ENCODE measurements around the gene SNX19.
"Not testable (repeated sequence)": the region's sequence is repeated elsewhere in the genome, so short reads cannot be mapped to it uniquely, and the experiment has no call there.

The SNX19 gene

DNA sequence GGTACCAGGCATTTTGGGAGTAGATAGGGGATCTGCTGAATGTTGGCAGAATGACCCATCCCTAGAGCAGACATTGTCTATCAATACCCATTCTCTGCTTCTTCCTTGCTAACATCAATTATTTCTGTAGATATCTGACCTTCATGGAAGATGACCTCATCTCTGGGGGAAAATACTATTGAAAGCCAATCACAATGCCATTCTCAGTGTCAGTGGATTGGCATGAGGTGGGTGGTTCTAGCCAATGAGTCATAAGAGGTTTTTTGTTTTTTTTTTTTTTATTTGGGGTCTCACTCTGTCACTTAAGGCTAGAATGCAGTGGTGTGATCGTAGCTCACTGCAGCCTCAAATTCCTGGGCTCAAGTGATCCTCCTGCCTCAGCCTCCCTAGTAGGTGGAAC is 42.5 kb downstream of the SNX19 start:
- DNase-seq (ENCODE audit: low read depth in 2 of 2), result no peak

DNA sequence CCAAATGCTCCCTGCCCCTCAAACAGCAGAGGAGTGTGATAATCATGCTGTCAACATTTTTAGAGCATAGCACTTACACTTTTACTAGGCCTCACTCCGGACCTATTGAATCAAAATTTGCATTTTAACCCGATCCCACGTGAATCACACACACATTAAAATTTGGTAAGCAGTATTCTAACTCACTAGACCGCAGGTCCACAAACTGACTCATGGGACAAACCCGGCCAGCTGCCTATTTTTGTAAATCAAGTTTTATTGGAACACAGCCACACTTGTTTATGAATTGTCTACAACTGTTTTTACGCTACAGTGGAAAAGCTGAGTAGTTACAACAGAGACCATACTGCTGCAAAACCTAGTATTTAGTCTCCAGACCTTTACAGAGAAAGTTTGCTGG is 43.3 kb downstream of the SNX19 start:
- DNase-seq (ENCODE audit: low read depth in 2 of 2), result no peak

DNA sequence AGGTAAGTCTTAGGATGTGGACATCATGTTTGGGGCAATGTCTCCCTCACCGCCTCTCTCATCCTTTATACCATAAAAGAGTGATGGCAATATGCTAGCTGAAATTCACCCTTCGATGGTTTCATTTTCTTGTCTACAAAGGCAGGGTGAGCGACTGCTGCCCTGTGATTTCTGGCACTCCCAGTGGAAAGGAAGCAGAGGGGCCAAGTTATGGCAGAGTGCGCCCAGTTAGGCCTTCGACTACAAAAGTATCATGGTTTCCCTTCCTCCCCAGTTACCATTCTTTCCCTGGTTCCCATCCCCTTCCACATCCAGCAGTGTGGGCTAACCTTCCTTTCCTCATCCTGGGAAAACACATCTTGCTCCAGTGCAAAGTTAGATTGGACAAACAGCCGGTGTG is 43.8 kb downstream of the SNX19 start:
- DNase-seq (ENCODE audit: low read depth in 2 of 2), result no peak

DNA sequence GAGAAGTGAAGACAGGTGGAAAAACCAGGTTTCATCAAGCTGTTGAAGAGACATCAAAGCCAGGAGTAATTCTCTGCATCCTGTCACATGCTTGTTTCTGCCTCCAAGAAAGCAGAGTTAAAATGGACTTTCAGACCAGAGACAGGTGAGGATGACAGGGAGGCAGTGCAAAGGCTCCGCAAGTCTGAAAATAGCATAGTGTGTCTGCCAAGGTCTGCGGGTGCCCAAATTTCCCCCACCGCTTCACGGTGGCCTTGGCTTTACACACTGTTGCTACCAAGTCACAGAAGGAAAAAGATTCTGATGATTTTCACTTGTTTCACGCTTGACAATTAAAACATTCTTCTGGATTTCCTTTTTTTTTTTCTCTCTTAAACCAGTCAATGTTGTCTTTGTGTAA is 44.2 kb downstream of the SNX19 start:
- DNase-seq (ENCODE audit: low read depth in 2 of 2), result no peak

DNA sequence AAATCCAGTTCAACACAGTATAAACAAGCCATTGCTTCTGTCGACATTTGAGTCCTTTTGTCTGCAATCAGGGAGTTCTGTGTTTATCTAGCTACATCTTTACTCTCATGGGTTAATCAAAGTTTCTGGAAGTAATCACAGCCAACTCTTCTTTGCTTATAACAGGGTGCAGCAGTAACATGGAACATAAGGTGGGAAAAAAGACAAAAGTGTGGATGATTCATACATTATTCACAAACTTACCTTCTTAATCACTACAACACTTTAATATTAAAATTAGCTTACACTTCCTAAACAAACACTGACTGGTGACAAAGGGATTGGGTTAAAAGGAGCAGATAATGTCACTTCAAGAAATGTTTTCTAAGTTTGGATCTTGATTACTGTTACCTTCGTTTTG is 44.7 kb downstream of the SNX19 start:
- DNase-seq (ENCODE audit: low read depth in 2 of 2), result no peak

DNA sequence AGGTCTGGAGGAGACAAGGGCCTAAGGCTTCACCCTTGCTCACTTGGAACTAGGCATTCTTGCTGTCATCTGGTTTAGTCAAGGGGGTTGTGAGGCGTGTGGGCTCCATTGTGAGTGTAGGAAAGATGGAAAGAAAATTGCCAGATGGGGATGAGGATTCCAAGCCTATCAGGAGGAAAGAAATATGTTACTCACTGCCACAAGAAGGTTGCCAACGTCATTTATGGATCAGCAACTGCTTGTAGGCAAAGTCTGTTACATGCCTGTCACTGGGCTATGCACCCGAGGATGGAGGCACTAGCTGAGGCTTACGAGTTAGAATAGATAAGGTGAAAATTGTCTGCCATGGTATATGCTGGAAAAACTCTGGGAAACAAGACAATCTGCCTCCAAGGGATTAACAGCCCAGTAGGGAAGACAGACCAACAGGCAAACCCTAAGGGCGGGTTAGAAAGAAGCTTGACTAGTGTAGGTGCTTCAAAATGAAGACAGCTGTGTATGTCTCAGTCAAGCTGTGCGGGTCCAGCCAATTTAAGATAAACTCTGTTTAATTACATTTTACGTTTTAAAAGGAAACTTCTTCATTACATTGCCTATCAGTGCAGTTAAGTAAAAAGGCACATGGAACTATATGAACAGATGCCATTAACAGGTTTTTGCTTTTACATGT is 47.4 kb downstream of the SNX19 start:
- no peak for DNase-seq (ENCODE audit: low read depth in 2 of 2)

DNA sequence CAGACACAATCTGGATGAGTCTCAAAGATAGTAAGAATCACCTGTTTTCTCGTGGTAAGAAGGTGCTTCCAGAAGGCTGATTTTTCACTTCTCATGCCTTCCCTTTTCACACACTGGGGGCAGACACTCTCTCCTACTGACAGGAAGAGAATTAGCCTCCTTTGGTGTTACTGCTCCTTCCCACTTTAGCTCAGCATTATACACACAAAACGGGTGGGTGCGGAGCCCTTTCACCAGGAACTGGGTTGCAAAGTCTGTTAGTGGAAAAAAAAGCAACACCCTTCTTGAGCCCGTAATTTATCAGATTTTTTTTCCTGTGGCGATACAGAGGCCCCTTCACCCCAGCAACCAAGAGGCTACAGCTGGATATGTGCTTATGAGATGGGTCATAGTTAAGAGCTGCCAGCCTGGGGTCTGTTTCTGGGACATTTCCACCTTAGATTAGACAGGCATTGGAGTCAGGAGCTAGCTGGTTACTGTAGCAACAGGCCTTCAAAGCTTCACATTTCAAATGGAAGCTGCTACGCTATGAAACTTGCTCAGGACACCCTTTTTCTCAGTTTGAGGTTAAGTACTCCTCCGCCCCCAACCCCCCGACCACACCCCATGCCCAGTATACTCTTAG is 48.1 kb downstream of the SNX19 start:
- no peak for DNase-seq (ENCODE audit: low read depth in 2 of 2)

DNA sequence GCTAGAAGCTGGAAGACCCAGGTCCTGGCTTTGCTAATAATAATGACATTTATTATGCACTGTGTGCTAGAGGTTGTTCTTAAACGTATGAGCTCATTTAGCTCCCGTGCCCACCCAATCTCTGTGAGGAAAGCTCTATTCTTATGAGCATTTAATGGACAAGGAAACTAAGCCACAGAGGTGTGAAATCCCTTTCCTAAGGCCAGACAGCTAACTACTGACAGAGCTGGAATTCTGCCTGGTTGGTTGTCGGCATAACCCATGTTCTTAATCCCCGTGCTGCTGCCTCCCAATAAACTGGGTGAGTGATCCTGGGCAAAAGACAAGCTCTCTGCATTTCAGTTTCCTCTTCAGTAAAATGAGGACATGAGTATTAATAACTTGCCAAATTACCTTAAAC is 49.4 kb downstream of the SNX19 start:
- DNase-seq (ENCODE audit: low read depth in 2 of 2), result no peak

DNA sequence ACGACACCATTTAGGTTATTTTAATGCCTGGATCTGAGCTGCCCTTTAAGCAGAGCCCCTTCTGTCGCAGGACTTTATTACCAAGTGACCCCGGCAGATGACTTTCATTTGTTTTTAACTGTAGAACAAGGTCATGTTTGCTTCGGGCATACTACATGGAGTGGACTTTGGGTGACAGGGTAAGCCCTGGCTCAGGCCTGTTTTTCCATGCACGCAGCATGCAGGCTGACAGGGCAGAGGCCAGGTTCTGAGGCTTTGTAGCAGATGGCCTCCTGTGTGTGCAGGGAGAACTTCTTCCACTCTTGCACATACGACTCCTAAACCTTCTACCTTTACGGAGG is 50.5 kb downstream of the SNX19 start:
- DNase-seq (ENCODE audit: low read depth in 2 of 2), result no peak

DNA sequence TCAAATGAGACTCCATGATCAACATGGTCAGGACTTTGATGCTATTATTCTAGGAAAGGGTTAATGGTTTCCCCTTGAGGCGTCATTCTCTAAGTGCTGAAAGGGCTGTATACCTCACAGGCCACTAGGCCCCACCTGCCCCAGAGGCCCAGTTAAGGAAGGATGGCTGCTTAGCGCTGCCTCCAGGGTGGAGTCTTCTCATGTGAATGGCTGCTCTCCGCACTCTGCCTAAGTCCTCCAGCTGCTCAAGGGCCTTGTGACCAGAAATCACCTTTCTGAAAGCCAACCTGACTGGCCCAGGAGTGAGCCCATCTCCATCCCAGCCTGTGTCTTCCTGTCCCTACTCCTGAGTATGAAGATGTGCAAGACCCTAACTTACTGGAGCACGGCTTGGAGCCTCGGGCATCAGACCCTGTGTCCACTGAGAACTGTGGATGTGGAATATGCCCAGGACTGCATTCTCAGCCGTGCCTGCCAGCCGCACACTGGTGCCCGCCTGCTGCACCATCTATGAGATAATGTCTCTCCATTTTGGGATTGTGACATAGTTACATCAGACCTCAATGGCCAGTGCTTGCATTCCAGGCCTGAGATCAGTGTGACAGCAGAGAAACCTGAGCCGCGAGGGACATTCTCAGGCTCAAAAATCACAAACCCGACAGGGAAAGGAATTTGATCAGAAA is 51.0 kb downstream of the SNX19 start:
- no peak for DNase-seq (ENCODE audit: low read depth in 2 of 2)

DNA sequence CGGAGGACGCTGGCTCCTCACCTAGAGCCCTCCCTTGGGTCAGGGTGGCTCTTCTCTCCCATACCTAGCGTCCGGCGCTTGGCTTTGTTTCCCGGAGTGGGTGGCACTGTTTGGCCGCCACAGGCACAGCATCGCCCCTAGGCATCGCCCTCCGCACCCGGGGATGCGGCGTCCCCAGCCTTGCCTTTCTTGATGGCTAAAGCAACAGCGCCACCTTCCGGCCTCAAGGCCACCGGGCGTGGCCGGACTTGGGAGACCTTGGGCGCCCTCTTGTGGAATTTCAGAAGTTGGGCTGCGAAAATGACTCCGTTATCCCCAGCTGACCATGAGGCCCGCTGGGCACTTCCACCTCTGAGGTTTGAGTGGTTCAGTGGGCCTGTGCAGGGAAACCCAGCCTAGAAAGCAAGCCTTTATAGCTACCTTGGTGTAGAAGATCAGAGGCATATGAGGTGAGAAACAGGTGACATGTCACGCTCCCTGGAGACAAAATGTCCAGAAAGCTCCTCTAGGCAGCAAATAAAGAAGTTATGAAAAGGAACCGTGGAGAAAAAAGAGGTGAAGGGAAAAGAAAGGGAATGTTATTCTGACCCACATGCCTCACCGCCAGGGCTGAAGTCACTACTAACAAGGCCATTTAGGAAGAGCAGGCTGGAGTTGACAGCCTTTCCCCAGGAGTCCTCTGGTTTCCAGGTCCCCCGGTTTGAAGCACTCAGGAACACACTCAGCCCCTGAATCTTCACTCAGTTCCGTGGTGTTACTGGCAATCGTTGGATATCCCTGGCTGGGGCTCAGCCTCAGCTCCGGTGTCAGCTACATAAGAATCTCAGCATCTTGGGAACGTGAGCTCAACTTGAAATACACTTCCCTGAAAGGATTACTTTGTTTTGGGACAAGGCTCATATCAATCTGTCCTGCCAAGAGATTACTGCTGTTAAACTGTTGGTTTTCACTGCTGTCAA is 54.1 kb downstream of the SNX19 start:
- peak; percentile 69 to 72 for DNase-seq (ENCODE audit: low read depth in 2 of 2)

DNA sequence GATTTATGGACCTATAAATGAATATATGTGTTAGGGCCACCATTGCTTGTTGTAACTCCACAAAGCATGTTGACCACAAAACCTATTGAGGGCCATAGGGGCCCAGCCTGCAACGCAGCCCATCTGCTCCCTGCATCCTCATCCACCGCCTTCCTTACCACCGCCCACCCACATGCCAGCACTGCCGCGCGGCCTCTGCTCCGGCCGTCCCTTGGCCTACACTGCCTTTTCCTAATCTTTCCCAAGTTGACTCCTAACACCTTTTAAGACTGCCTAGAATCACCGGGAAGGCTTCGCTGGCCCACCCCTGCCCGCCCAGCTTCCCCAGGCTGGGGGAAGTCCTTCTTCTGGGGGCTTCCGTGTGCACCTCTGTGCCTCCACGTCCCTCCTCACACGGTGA is 55.0 kb downstream of the SNX19 start:
- DNase-seq (ENCODE audit: low read depth in 2 of 2), result no peak

DNA sequence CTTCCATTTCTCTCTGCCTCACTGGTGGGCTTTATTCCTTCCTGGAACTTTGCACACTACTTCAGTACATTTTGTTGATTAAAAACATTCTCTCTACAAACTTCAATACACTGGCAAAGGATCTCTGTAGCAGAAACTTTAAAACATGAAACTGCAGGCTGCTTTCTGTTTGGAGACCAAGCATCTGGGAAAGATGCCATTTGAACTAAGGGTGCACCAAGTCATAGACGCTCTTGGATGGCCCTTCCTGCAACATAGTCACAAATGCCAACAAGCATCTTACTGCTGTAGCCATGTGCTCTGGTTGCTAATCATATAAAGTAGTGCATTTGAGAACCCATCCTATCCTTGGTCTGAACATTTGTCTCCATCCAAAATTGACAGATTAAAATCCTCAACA is 56.4 kb downstream of the SNX19 start:
- no peak for DNase-seq (ENCODE audit: low read depth in 2 of 2)

DNA sequence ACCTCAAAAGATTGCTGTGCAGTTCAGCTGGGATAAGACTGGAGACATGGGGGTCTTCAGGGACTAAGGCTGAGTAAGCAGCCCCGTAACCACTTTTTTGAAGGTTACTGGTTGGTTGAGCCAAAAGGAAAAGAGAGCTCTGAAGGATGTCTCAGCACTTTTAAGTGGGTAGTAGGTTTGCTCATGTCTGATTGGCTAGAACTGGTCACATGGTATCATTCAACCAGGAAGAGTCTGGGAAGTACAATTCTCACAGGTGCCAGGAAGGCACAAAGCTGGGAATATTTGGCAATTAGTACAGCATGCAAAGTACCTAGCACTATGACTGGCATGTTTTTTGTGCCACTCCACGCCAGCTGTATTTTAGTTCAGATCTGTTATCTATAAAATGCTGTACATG is 58.1 kb downstream of the SNX19 start:
- no peak for DNase-seq (ENCODE audit: low read depth in 2 of 2)

DNA sequence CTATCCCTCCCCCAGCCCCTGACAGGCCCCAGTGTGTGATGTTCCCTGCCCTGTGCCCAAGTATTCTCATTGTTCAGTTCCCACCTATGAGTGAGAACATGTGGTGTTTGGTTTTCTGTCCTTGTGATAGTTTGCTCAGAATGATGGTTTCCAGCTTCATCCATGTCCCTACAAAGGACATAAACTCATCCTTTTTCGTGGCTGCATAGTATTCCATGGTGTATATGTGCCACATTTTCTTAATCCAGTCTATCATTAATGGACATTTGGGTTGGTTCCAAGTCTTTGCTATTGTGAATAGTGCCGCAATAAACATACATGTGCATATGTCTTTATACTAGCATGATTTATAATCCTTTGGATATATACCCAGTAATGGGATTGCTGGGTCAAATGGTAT is 60.6 kb downstream of the SNX19 start:
- not testable (repeated sequence) for DNase-seq (ENCODE audit: low read depth in 2 of 2)

DNA sequence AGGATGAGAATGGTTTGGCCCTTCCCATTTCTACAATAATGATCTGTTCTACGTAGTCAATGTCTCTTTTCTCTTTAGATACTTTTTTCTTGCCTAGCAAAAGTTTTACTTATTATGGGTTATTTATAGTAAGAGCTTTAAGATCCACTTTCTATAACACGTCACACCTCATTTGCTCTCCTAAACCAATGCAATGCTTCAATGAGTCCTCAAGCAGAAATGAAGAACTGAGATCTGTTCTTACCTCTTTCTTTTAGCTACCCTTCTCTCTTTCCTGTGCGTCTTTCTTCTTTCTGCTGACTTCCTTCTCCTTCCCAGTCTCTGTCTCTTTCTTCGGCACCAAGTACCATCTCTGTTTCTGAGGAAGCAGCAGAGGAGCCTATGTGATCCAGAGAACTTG is 61.8 kb downstream of the SNX19 start:
- no peak for DNase-seq (ENCODE audit: low read depth in 2 of 2)

DNA sequence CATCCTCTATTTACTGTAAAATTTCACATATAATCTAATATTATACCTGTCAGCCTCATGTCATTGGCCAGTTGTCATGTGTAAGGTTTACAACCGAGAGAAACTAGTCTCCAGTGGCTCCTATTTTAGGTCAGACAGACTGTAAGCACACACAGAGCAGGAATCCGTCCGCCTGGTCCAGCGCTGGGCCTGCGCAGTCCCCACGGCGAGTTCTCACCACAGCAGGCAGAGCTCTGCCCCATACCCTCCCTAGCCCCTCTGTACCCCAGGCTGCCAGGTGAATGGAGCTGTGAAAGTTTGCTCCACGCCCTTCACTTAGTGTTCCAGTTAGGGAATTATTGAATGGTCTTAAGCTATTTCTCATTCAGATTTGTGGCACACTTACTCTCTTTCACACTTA is 63.7 kb downstream of the SNX19 start:
- no peak for DNase-seq (ENCODE audit: low read depth in 2 of 2)

DNA sequence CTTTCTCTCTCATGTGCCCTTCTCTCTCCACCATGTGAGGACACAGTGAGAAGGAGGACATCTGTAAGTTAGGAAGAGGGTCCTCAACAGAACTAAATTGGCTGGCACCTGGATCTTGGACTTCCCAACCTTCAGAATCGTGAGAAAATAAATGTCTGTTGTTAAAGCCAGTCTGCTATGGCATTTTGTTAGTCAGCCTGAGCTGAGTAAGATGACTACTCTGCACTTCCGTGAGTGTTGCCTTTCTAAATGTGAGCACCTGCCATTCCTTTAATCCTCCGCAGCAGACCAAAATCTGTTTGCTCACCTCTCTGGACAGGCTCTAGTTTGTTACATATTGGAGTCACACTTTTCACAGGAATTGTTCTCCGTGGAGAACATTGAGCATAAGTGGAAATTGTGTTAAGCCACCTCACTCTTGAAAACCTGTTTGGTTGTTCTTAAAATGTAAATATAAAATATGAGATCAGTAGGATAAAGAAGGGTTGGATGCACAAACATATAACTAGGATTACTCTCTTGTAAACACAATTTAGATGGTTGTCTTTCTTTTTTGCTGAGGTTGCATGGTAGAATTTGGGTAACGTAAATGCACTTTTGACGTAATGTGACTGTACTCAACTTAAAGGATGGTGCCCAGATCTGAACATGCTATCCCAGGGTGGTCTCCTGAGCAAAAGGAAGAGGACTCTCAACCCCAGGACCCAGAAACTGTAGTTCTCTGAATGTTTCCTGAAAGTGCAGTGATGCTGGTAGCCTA is 65.9 kb downstream of the SNX19 start:
- no peak for DNase-seq (ENCODE audit: low read depth in 2 of 2)

DNA sequence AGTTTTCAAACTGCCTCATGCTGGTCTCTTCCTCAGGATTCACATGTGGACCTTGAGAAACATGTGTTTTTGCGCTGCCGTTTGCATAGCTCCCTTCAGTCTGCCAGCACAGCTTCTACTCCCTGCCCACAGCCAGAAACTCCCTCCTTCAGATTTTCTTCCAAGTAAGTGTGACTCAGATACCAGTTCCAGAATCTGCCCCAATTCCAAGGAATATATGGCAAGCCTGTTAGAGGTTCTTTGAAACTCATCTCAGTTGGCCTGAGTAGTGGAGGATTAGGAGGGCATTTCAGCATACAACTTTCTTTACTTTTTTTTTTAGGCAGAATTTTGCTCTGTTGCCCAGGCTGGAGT is 67.1 kb downstream of the SNX19 start:
- no peak for DNase-seq (ENCODE audit: low read depth in 2 of 2)

DNA sequence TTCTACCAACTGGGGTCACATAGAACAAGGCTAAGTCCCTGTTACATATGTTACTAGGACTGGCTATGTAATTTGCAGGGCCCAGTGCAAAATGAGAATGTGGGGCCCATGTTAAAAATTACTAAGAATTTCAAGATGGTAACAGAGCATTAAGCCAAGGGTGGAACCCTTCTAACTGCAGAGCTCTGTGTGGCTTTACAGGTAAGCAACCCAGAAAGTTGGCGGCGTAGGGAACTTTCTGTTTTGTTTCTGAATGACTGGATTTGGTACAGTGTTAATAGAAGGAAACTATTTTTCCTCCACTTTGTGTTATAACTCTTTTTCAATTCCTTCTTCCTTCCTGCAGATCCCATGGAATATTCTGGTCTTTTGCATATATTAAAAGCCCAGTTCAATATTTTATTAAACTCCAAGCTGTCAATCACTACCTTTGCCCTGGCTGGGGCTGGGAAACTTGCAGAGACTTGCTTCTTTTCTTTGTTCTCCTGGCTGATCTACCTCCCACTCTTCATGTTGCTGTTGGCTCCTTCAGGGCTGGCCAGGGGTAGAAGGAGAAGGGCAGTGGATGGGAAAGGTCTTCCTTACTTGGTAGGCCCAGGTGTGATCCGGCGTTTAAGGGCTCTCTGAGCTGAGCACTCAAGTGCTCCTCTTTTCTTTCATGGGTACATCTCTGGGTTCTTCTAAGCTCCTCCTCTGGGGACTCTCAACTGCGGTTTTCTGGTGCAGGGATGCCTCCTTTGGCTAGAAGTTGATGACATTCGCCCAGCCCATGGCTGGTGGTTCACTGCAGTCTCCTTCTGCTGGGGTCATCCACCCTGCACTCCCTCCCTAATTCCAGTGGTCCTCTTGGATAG is 67.7 kb downstream of the SNX19 start:
- no peak for DNase-seq (ENCODE audit: low read depth in 2 of 2)

DNA sequence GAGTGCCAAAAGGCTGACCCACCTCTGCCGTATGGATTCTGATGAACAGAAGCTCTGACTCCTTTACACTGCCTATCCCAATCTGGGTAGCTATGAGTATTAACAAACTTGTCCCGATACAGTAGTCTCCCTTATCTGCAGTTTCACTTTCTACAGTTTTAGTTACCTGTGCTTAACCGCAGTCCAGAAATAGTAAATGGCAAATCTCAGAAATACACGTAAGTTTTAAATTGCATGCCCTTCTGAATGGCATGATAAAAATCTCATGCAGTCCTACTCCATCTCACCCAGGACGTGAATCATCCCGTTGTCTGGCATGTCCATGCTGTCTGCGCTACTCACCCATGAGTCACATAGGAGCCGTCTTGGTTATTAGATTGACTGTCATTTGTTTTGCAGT is 68.8 kb downstream of the SNX19 start:
- DNase-seq (ENCODE audit: low read depth in 2 of 2), result no peak

Data from stimulated activated CD8-positive, alpha-beta memory T cell treated with anti-CD3 and anti-CD28 coated beads, Interleukin-15, amount 100 ng/mL, for 48 hours (primary cell).